Measurements from ENCODE around the gene PRR30. TPM values are rescaled to one million over a fixed set of nuclear protein-coding genes. Genes with fewer than 3 reads are reported as not detected.

PRR30 gene
- total and polyA plus RNA-seq, 2 of the 4 experiments (the other 2 are of a cell fraction): not detected

- POLR2A ChIA-PET (ENCODE audit: unreplicated experiment): no interaction called here
- H3K4me3 ChIP-seq (ENCODE audit: insufficient read depth, low read depth, low read length): no peak overlapping the region
- no peak overlapping the region for H3K14ac ChIP-seq (replicated peaks; ENCODE audit: low read depth, low read length)
- H3K23ac ChIP-seq (ENCODE audit: low read depth, low read length): no peak overlapping the region
- no peak overlapping the region for H3K4ac ChIP-seq (ENCODE audit: low read depth, low read length)
- H3K79me1 ChIP-seq (ENCODE audit: low read depth in 1 of 2, low read length in 2 of 2): no peaks in the 10 kb centered on the region
- no peak overlapping the region for H3K18ac ChIP-seq (ENCODE audit: low read depth, low read length)
- in situ Hi-C loops (cut with MboI; ENCODE audit: low sequenced_read_pairs) (no loop called here), intact Hi-C loops (cut with micrococcal nuclease) (no loop called here), dilution Hi-C loops (cut with HindIII; ENCODE audit: low sequenced_read_pairs, unreplicated experiment) (no loop called here)
- H2AFZ ChIP-seq (replicated peaks; ENCODE audit: low read length, poor library complexity): no peak overlapping the region
- H3K56ac ChIP-seq (ENCODE audit: extremely low read depth, insufficient read depth, low read length): no peak overlapping the region
- no peak overlapping the region for H2BK5ac ChIP-seq (ENCODE audit: low read depth, low read length, poor library complexity, severe bottlenecking)
- TF ChIP-seq CHD1 (IDR thresholded peaks at IDR 0.05; ENCODE audit: low read depth, low read length) (no peak), RFX5 (IDR thresholded peaks at IDR 0.05; ENCODE audit: low read depth, low read length) (no peak), CTCF (conservative IDR thresholded peaks at IDR 0.05; ENCODE audit: low read depth, low read length) (no peak), FOS (IDR thresholded peaks at IDR 0.05; ENCODE audit: low read depth, low read length) (no peak), CEBPB (IDR thresholded peaks at IDR 0.05; ENCODE audit: low read depth, low read length) (no peak), MAFK (IDR thresholded peaks at IDR 0.05; ENCODE audit: low read depth, low read length) (no peak), USF2 (IDR thresholded peaks at IDR 0.05; ENCODE audit: low read depth, low read length) (no peak), POLR2A (IDR thresholded peaks at IDR 0.05; ENCODE audit: low read depth, low read length) (no peak), MXI1 (IDR thresholded peaks at IDR 0.05; ENCODE audit: borderline replicate concordance, low read depth, low read length) (no peak), BHLHE40 (IDR thresholded peaks at IDR 0.05; ENCODE audit: low read depth, low read length) (no peak), SMC3 (IDR thresholded peaks at IDR 0.05; ENCODE audit: low read depth, low read length) (no peak), RAD21 (IDR thresholded peaks at IDR 0.05; ENCODE audit: low read length) (no peak), NFE2L2 (IDR thresholded peaks at IDR 0.05; ENCODE audit: low read depth, low read length) (no peak), MAZ (IDR thresholded peaks at IDR 0.05; ENCODE audit: borderline replicate concordance, low read depth, low read length) (no peak), RCOR1 (IDR thresholded peaks at IDR 0.05; ENCODE audit: insufficient replicate concordance, low read length) (no peak), ELK1 (IDR thresholded peaks at IDR 0.05; ENCODE audit: borderline replicate concordance, low read depth, low read length) (no peak)
- no peaks in the 10 kb centered on the region for H3K9me3 ChIP-seq (ENCODE audit: control insufficient read depth, insufficient read depth, low read length)
- no TSS peak for BruUV-seq (replicated peaks)
- H3K9me1 ChIP-seq (ENCODE audit: insufficient read depth, low read length): no peaks in the 10 kb centered on the region
- H3K4me1 ChIP-seq (ENCODE audit: control insufficient read depth, insufficient read depth, low read length): no peaks in the 10 kb centered on the region
- H4K91ac ChIP-seq (ENCODE audit: insufficient read depth, low read depth, low read length): no peak overlapping the region
- H3K9ac ChIP-seq (ENCODE audit: low read depth, low read length): no peak overlapping the region
- H3K4me2 ChIP-seq (ENCODE audit: low read depth, low read length): no peak overlapping the region
- H2BK120ac ChIP-seq (ENCODE audit: low read depth, low read length): no peak overlapping the region
- no peak overlapping the region for H2AK9ac ChIP-seq (replicated peaks; ENCODE audit: low read depth, low read length, poor library complexity)
- H4K20me1 ChIP-seq (ENCODE audit: insufficient read depth, low read length): no peaks in the 10 kb centered on the region; the same call in 1 of the 2 replicates
- H2BK20ac ChIP-seq (ENCODE audit: low read depth, low read length): no peak overlapping the region
- H2BK15ac ChIP-seq (ENCODE audit: low read depth, low read length): no peak overlapping the region
- no peak overlapping the region for H4K5ac ChIP-seq (ENCODE audit: low read depth, low read length)
- CTCF ChIA-PET: interaction anchor here (1.7 kb wide), 1 partner anchor 10 kb away, joined by 6 read pairs; no protein-coding TSS in a partner anchor
- no peaks in the 10 kb centered on the region for H3K36me3 ChIP-seq (ENCODE audit: control insufficient read depth, insufficient read depth, low read length)
- H3K27me3 ChIP-seq (ENCODE audit: control insufficient read depth, insufficient read depth, low read length): peaks cover 18% of the 10 kb centered on the region
- no peak overlapping the region for H4K8ac ChIP-seq (ENCODE audit: low read depth in 2 of 2, low read length in 2 of 2)
- no CpG with 5 or more reads among the region's 9 CpGs for WGBS, 2 experiments (ENCODE audit: extremely low coverage in 2 of 2, insufficient read length in 1 of 2)
- no peak overlapping the region for H3K27ac ChIP-seq (ENCODE audit: insufficient read depth, low read length)
- DNase-seq (no peak), ATAC-seq (ENCODE audit: low read depth) (no peak)
- H2AK5ac ChIP-seq (ENCODE audit: low read depth, low read length): no peak overlapping the region
Observed at GRCh38 chr2:27160191-27160590, 21.0 kb upstream of the PRR30 start.

All from IMR-90 (cell line).